Esophagus squamous epithelium (tissue), 5 donors: ENCODE data around the gene ZNF575. TPM values are rescaled to one million over a fixed set of nuclear protein-coding genes. Genes with fewer than 3 reads are reported as not detected.

Experiments
- DNase-seq: peaks from one replicate; lab custom pipeline; 2025; lab: John Stamatoyannopoulos, UW
- H3K27ac ChIP-seq, 4 donors: fragments of 200-600 bp; sonication (generic); one replicate each; pipeline ENCODE4 v1.5.1; 2016 to 2019; ENCODE audit warnings: mild to moderate bottlenecking in 1 of 4
- H3K27me3 ChIP-seq, 4 donors: fragments of 200-600 bp; sonication (generic); 1 replicate in 3 of 4; 2 replicates in 1 of 4; pipeline versions ENCODE4 v1.5.1 to v1.6.0; 2017 to 2021; ENCODE audit warnings: antibody characterized with exemption in 1 of 4
- H3K36me3 ChIP-seq, 3 donors: fragments of 200-600 bp; sonication (generic); one replicate each; pipeline ENCODE4 v1.5.1; 2016 to 2019
- H3K4me1 ChIP-seq, 3 donors: fragments of 200-600 bp; sonication (generic); one replicate each; pipeline ENCODE4 v1.5.1; 2017 to 2019
- H3K4me3 ChIP-seq, 4 donors: fragments of 200-600 bp; sonication (generic); 1 replicate in 3 of 4; 2 replicates in 1 of 4; pipeline ENCODE4 v1.5.1; 2016 to 2019; ENCODE audit warnings: mild to moderate bottlenecking in 2 of 4, moderate library complexity in 1 of 4
- H3K9me3 ChIP-seq, 3 donors: fragments of 200-600 bp; sonication (generic); one replicate each; pipeline ENCODE4 v1.5.1; 2016 to 2019
- POLR2A ChIP-seq, 4 donors: fragments of 450-650 bp; IDR thresholded peaks; one replicate each; pipeline ENCODE4 v1.6.1; 2017; ENCODE audit warnings: antibody characterized with exemption in 4 of 4, mild to moderate bottlenecking in 4 of 4, moderate library complexity in 3 of 4
- WGBS, 2 donors: methylation state at CpG; one replicate each; pipeline ENCODE4 v1.1.5; 2018; 5-methylcytosine and 5-hydroxymethylcytosine counted together
- intact Hi-C: fragments of 100-400 bp; cut with DNase I; formaldehyde crosslinking; loops from one replicate; pipeline ENCODE4 v1.15.0; 2022
- total RNA-seq, 4 donors: library from RNA; depleted of rRNA; stranded (reverse); fragments of >200 nt; gene quantifications; one replicate each; pipeline ENCODE4 v1.1.0, GENCODE V29; 2016
- TF ChIP-seq, protein P1 (sequence below), 6 experiments: fragments of 450-650 bp in 4 of 6; fragments of 200-600 bp in 2 of 6; sonication (generic) in 2 of 6; IDR thresholded peaks; one replicate each; pipeline ENCODE4 v1.5.1; 2016 to 2019; ENCODE audit warnings: antibody characterized with exemption in 6 of 6, mild to moderate bottlenecking in 4 of 6, moderate library complexity in 4 of 6
- donor health status: DM: yes; HTN: yes; CAD: no.

Gene ZNF575
- total RNA-seq, 4 donors from 2014 or later = not detected

- Histone ChIP-seq H3K27me3 (no peaks in the 10 kb centered on the region), H3K36me3 (peaks cover 0 to 75% (median 0%) of the 10 kb centered on the region in 3 donors), H3K27ac (no peak overlapping the region), H3K4me1 (no peaks in the 10 kb centered on the region), H3K9me3 (no peaks in the 10 kb centered on the region), H3K4me3 (no peak overlapping the region)
- 52 to 60% methylated on average over 5 of the region's 5 CpGs for WGBS, 2 donors
- DNase-seq = no peak
- intact Hi-C loops = no loop called here
- TF ChIP-seq, protein P1, sequence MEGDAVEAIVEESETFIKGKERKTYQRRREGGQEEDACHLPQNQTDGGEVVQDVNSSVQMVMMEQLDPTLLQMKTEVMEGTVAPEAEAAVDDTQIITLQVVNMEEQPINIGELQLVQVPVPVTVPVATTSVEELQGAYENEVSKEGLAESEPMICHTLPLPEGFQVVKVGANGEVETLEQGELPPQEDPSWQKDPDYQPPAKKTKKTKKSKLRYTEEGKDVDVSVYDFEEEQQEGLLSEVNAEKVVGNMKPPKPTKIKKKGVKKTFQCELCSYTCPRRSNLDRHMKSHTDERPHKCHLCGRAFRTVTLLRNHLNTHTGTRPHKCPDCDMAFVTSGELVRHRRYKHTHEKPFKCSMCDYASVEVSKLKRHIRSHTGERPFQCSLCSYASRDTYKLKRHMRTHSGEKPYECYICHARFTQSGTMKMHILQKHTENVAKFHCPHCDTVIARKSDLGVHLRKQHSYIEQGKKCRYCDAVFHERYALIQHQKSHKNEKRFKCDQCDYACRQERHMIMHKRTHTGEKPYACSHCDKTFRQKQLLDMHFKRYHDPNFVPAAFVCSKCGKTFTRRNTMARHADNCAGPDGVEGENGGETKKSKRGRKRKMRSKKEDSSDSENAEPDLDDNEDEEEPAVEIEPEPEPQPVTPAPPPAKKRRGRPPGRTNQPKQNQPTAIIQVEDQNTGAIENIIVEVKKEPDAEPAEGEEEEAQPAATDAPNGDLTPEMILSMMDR (IDR thresholded peaks at IDR 0.05) = no peak
- TF ChIP-seq POLR2A (IDR thresholded peaks at IDR 0.05) = no peak
Measured at GRCh38 chr19:43489310-43489709, 43.7 kb upstream of the ZNF575 start.

GRCh38 chr19:43489979-43490599 lies 42.9 kb upstream of the ZNF575 start:
- Histone ChIP-seq H3K9me3 (no peaks in the 10 kb centered on the region), H3K4me3 (no peak overlapping the region), H3K27me3 (no peaks in the 10 kb centered on the region), H3K27ac (no peak overlapping the region), H3K4me1 (no peaks in the 10 kb centered on the region), H3K36me3 (peaks cover 0 to 79% (median 0%) of the 10 kb centered on the region in 3 donors)
- no peak for DNase-seq
- 94% methylated on average over 7 of the region's 7 CpGs for WGBS, 2 donors
- TF ChIP-seq POLR2A (IDR thresholded peaks at IDR 0.05) = no peak
- TF ChIP-seq, protein P1 (IDR thresholded peaks at IDR 0.05) = no peak
- intact Hi-C loops = no loop called here

GRCh38 chr19:43490759-43491158 lies 42.2 kb upstream of the ZNF575 start:
- Histone ChIP-seq H3K4me3 (no peak overlapping the region), H3K27me3 (no peaks in the 10 kb centered on the region), H3K36me3 (peaks cover 0 to 83% (median 6%) of the 10 kb centered on the region in 3 donors), H3K4me1 (no peaks in the 10 kb centered on the region), H3K9me3 (no peaks in the 10 kb centered on the region), H3K27ac (no peak overlapping the region)
- 71 to 98% methylated on average over 1 to 3 of the region's 5 CpGs for WGBS, 2 donors
- TF ChIP-seq, protein P1 (IDR thresholded peaks at IDR 0.05) = no peak
- no peak for TF ChIP-seq POLR2A (IDR thresholded peaks at IDR 0.05)
- intact Hi-C loops = no loop called here
- no peak for DNase-seq

GRCh38 chr19:43495082-43495481 lies 37.9 kb upstream of the ZNF575 start:
- intact Hi-C loops = no loop called here
- 71 to 75% methylated on average over 2 to 8 of the region's 8 CpGs for WGBS, 2 donors
- Histone ChIP-seq H3K4me3 (no peak overlapping the region), H3K27ac (no peak overlapping the region), H3K27me3 (no peaks in the 10 kb centered on the region), H3K4me1 (peaks cover 0 to 9% (median 0%) of the 10 kb centered on the region in 3 donors), H3K9me3 (no peaks in the 10 kb centered on the region), H3K36me3 (peaks cover 4 to 99% (median 25%) of the 10 kb centered on the region in 3 donors)
- DNase-seq = no peak
- TF ChIP-seq, protein P1 (IDR thresholded peaks at IDR 0.05) = no peak
- TF ChIP-seq POLR2A (IDR thresholded peaks at IDR 0.05) = no peak

- H3K9me3 ChIP-seq = no peaks in the 10 kb centered on the region
- no peak overlapping the region for H3K4me3 ChIP-seq
- TF ChIP-seq, protein P1 (IDR thresholded peaks at IDR 0.05) = no peak
- no peak for TF ChIP-seq POLR2A (IDR thresholded peaks at IDR 0.05)
- H3K4me1 ChIP-seq = peaks cover 0 to 17% (median 5%) of the 10 kb centered on the region in 3 donors
- intact Hi-C loops = no loop called here
- H3K27ac ChIP-seq = no peak overlapping the region
- H3K27me3 ChIP-seq = no peaks in the 10 kb centered on the region
- DNase-seq = no peak
- 92 to 95% methylated on average over 3 to 7 of the region's 7 CpGs for WGBS, 2 donors
- peaks cover 4 to 99% (median 25%) of the 10 kb centered on the region in 3 donors for H3K36me3 ChIP-seq
Measured at GRCh38 chr19:43496960-43497359, 36.0 kb upstream of the ZNF575 start.
